ENCODE results near the gene MON2. TPM values are rescaled to one million over a fixed set of nuclear protein-coding genes. Genes with fewer than 3 reads are reported as not detected.

Gene MON2
- total RNA-seq, 1 donor from 2014 or later, result 43.4 TPM

DNA sequence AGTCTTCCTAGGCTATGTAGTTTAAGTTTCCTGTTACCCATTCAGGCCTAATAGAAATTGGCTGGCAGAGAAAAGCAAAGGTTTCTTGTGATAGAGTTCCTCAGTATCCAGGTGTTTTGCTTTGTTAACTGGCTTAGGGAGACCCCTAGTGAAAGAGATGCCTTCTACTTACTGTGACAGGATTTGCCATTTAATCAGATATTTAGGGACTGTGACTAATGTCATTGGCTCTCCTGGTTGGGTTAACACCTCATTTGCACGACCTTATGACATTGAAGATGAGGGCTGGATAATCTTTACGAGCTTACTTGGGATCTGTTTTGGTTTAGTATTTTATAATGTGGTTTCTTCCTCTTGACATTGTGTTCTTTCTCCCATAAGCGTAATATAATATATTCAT lies 5.8 kb downstream of the MON2 start:
- no peak overlapping the region for H3K4me3 Mint-ChIP-seq (ENCODE audit: unreplicated experiment)
- TF ChIP-seq CTCF (IDR thresholded peaks at IDR 0.05; ENCODE audit: partially characterized antibody, unreplicated experiment), result no peak
- DNase-seq, result no peak
- no peaks in the 10 kb centered on the region for H3K9me3 Mint-ChIP-seq (ENCODE audit: unreplicated experiment)
- H3K36me3 Mint-ChIP-seq (ENCODE audit: unreplicated experiment), result no peaks in the 10 kb centered on the region
- H3K27ac Mint-ChIP-seq (ENCODE audit: unreplicated experiment), result no peak overlapping the region
- peaks cover 2% of the 10 kb centered on the region for H3K27me3 Mint-ChIP-seq (ENCODE audit: unreplicated experiment)
- H3K4me1 Mint-ChIP-seq (ENCODE audit: low read depth, unreplicated experiment), result peaks cover 3% of the 10 kb centered on the region

DNA sequence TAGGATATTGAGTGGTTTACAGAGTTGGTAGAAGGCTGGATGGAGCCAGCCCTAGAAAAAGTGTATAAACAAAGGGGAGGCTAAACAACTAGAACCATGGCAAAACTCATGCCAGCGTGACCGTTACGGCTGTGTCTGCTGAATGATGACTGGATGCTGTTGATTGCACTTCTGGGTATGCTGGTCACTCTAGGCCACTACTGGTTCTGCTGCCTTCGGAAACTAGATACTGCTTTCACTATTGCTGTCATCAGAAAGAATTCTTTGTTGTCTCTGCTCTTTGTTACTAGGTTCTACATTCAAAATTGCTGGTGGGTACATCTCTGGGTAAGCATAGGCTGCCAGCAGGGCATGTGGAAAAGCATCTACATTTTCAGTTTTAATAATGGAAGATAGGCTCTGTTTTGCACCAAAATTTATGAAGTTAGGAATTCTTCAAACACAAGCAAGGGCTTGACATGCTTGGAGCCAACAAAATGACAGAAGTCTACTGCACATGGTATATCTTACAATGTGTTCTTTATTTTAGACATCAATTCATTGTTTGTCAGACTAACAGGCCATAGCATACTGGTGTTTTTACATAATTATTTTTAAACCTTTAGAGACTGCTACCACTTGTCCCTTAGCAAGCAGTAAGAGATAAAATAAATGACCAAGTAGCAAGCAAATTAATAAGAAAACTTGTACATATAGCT lies 15.4 kb downstream of the MON2 start:
- TF ChIP-seq CTCF (IDR thresholded peaks at IDR 0.05; ENCODE audit: partially characterized antibody, unreplicated experiment), result no peak
- no peaks in the 10 kb centered on the region for H3K27me3 Mint-ChIP-seq (ENCODE audit: unreplicated experiment)
- H3K4me1 Mint-ChIP-seq (ENCODE audit: low read depth, unreplicated experiment), result no peaks in the 10 kb centered on the region
- H3K4me3 Mint-ChIP-seq (ENCODE audit: unreplicated experiment), result no peak overlapping the region
- H3K36me3 Mint-ChIP-seq (ENCODE audit: unreplicated experiment), result no peaks in the 10 kb centered on the region
- no peak overlapping the region for H3K27ac Mint-ChIP-seq (ENCODE audit: unreplicated experiment)
- no peaks in the 10 kb centered on the region for H3K9me3 Mint-ChIP-seq (ENCODE audit: unreplicated experiment)
- DNase-seq, result no peak

DNA sequence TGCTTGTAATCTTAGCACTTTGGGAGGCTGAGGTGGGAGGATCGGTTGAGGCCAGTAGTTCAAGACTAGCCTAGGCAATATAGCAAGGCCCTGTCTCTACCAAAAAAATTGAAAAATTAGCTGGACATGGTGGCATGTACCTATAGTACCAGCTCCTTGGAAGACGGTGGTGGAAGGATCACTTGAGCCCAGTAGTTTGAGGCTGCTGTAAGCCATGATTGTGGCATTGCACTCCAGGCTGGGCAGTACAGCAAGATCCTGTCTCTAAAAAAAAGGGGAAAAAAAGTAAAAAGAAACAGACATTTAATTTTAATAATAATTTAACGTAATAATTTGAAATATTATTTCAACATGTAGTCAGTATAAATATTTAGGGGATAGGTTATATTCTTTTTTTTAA lies 16.1 kb downstream of the MON2 start:
- H3K9me3 Mint-ChIP-seq (ENCODE audit: unreplicated experiment), result no peaks in the 10 kb centered on the region
- H3K27me3 Mint-ChIP-seq (ENCODE audit: unreplicated experiment), result no peaks in the 10 kb centered on the region

DNA sequence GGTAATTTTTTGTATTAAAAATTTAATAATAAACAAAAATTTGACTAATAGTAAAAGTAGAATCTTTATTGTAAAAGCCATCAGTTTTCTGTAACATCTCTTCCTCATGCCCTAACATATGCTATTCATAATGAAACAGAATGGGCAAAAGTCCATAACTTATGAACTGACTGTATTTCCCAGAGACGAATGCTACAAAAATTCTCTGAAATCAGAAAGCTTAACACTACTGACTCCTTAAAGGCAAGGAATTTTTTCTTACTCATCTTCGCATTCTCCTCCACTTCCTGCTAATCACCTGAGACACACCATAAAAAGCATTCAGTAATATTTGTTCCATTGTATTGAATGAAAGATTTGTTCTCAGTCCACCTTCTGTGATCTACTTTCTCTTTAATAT lies 17.6 kb downstream of the MON2 start:
- no peak for DNase-seq
- Mint-ChIP-seq H3K36me3 (ENCODE audit: unreplicated experiment) (no peaks in the 10 kb centered on the region), H3K27me3 (ENCODE audit: unreplicated experiment) (no peaks in the 10 kb centered on the region), H3K9me3 (ENCODE audit: unreplicated experiment) (no peaks in the 10 kb centered on the region), H3K27ac (ENCODE audit: unreplicated experiment) (no peak overlapping the region), H3K4me3 (ENCODE audit: unreplicated experiment) (no peak overlapping the region), H3K4me1 (ENCODE audit: low read depth, unreplicated experiment) (no peaks in the 10 kb centered on the region)
- TF ChIP-seq CTCF (IDR thresholded peaks at IDR 0.05; ENCODE audit: partially characterized antibody, unreplicated experiment), result no peak

More for the DNA sequence above, 16.1 kb downstream of the MON2 start:
- no peak for TF ChIP-seq CTCF (IDR thresholded peaks at IDR 0.05; ENCODE audit: partially characterized antibody, unreplicated experiment)
- Mint-ChIP-seq H3K36me3 (ENCODE audit: unreplicated experiment) (no peaks in the 10 kb centered on the region), H3K27ac (ENCODE audit: unreplicated experiment) (no peak overlapping the region), H3K4me1 (ENCODE audit: low read depth, unreplicated experiment) (no peaks in the 10 kb centered on the region), H3K4me3 (ENCODE audit: unreplicated experiment) (no peak overlapping the region)
- DNase-seq, result no peak

- DNase-seq, result no peak
- no peak overlapping the region for H3K27ac Mint-ChIP-seq (ENCODE audit: unreplicated experiment)
- no peak overlapping the region for H3K4me3 Mint-ChIP-seq (ENCODE audit: unreplicated experiment)
- H3K27me3 Mint-ChIP-seq (ENCODE audit: unreplicated experiment), result no peaks in the 10 kb centered on the region
- TF ChIP-seq CTCF (IDR thresholded peaks at IDR 0.05; ENCODE audit: partially characterized antibody, unreplicated experiment), result no peak
- peaks cover 4% of the 10 kb centered on the region for H3K36me3 Mint-ChIP-seq (ENCODE audit: unreplicated experiment)
- H3K9me3 Mint-ChIP-seq (ENCODE audit: unreplicated experiment), result no peaks in the 10 kb centered on the region
- no peaks in the 10 kb centered on the region for H3K4me1 Mint-ChIP-seq (ENCODE audit: low read depth, unreplicated experiment)
These were observed 39.2 kb downstream of the MON2 start for GRCh38 chr12:62505786-62506185.

Measured in glutamatergic neuron (in vitro differentiated cells).